GM23248 (cell line): ENCODE results near the gene SOCS2.

Experiments
- EZH2 ChIP-seq: fragments of 200-600 bp; sonication (generic); IDR thresholded peaks from 2 replicates; pipeline ENCODE4 v1.6.1; 2018; ENCODE audit warnings: antibody characterized with exemption, mild to moderate bottlenecking; ENCODE audit not compliant: insufficient read depth, poor library complexity, severe bottlenecking
- EZH2phosphoT487 ChIP-seq: fragments of 200-600 bp; sonication (generic); IDR thresholded peaks from 2 replicates; pipeline ENCODE4 v1.6.1; 2018; ENCODE audit warnings: antibody characterized with exemption, moderate library complexity, mild to moderate bottlenecking, low read depth; ENCODE audit not compliant: insufficient read depth

- no peak for TF ChIP-seq EZH2
- no peak for TF ChIP-seq EZH2phosphoT487
Observed at GRCh38 chr12:93618891-93619410, 46.5 kb downstream of the SOCS2 start.
